HG02763 (cell line): ENCODE results near the gene USP10.
"Not testable (repeated sequence)": the region's sequence is repeated elsewhere in the genome, so short reads cannot be mapped to it uniquely, and the experiment has no call there.

Experiments
- ATAC-seq: cut with Tn5 transposase; IDR thresholded peaks from one replicate; pipeline ENCODE4 v1.9.1; 2021; ENCODE audit warnings: mild to moderate bottlenecking, moderate library complexity; ENCODE audit not compliant: unreplicated experiment

The USP10 gene

GRCh38 chr16:84746231-84746630, 46.4 kb downstream of the USP10 start:
- no peak for ATAC-seq

DNA sequence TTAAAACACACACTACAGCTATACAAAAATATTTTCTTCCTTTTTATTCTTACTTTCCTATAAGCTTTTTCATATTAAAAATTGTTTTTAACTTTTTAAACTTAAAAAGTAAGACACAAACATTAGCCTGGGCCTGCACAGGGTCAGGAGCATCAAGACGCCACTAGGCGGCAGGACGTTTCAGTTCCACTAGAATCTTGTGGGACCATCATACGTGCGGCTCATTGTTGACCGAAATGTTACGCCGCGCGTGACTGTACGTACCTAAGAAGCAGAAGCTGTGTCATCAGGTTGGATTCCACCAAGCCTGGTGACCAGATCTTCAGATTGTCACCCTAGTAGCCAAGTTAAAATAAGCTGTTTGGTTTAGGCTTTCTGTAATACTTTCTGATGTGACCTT, 47.1 kb downstream of the USP10 start:
- ATAC-seq = no peak

DNA sequence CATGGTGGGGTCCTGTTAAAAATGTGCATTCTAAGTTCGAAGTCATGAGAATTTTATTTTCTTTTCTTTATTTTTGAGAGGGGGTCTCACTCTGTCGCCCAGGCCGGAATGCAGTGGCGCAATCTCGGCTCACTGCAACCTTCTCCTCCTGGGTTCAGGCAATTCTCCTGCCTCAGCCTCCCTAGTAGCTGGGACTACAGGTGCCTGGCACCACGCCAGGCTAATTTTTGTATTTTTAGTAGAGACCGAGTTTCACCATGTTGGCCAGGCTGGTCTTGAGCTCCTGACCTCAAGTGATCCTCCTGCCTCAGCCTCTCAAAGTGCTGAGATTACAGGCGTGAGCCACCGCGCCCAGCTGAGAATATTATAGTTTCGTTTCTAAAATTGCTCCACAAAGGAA, 48.4 kb downstream of the USP10 start:
- ATAC-seq = not testable (repeated sequence)

DNA sequence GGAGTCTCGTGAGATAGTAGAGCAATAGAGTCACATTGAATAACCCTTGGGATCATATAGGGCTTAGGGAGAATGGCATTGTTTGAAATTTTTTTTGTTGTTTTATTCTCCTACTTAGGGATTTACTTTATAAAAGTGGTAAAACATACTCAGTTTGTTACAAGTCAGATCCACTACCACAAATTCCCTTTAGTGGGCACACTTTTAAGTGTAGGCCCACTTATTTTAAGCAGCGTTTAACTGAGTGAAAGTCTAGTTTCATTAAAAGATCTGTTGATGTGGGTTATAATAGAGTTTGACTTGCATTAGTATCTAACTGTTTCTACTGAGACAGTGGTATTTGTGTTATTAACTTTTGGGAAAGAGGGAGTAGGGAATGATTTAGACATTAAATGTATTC, 49.3 kb downstream of the USP10 start:
- ATAC-seq = no peak

GRCh38 chr16:84749815-84750214, 50.0 kb downstream of the USP10 start:
- no peak for ATAC-seq

GRCh38 chr16:84750575-84750974, 50.8 kb downstream of the USP10 start:
- ATAC-seq = no peak

- no peak for ATAC-seq
Measured at GRCh38 chr16:84751241-84751640, 51.4 kb downstream of the USP10 start.

GRCh38 chr16:84751947-84752346, 52.1 kb downstream of the USP10 start:
- no peak for ATAC-seq

- ATAC-seq = no peak
Measured at GRCh38 chr16:84752600-84752999, 52.8 kb downstream of the USP10 start.

DNA sequence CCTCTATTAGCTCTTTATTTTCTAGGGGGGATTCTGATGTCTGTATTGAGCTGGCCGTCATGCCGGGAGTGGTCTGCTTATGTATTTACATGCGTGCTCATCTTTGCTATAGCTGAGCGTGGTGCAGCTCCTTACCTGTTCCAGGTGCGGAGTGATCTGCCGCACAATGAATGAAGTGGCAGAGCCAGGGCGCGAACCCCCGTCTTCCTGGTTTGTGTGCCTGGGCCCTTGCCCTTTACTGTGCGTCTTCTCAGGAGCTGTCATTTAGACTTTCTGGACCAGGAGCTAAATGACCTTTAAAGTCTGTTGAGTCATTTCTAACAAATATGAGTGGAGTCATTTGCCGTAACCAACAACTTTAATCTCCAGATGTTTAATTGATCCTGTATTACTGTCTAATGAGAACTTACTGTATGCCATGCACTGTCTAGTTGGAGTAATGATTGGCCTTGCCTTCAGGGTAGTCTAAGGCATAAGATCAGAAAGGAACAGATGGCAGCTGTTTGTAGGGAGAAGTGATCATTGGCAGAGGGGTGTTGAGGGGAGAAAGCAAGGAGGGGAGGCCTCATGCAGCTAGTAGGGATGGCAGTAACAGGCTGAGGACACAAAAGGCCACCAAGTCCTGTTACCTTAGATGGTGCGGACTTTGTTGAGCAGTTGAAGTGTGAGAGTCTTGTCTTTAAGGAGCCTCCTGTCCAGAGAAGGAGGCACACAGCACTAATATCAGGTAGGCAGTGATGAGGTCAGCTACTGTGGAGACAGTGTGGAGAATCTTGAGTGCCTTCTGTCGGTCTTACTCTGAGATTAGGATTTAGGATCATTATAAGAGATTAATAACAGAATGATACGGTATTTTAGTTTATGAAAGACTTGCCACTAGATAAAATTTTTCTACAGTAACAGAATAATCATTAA, 53.9 kb downstream of the USP10 start:
- no peak for ATAC-seq

DNA sequence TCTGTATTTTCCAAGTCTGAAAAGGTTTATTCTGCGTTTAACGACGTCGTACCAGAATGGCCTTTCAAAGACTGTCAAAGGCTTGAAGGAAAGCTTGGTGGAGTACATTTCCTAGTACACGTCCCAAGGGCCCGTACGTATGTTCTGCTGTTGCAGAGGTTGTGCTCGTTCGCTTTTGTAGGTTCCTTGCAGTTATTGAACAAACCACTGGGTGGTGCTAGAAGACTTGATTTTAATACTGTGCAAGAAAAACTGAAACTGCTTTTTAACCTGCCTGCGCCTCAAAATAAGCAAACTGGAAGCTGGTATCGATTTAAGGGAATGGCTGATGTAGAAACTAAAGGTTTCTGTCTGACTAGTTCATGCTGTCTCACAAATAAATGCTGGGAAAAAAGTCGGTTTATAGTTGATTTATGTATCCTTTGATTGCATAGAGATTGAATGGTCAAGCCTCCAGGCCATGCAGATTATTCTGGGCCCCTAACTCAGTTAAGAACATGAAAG, 54.6 kb downstream of the USP10 start:
- peak; percentile 63 for ATAC-seq

- no peak for ATAC-seq
Measured at GRCh38 chr16:84754956-84755672, 55.3 kb downstream of the USP10 start.

GRCh38 chr16:84756830-84757229, 57.0 kb downstream of the USP10 start:
- no peak for ATAC-seq

GRCh38 chr16:84758627-84759026, 58.8 kb downstream of the USP10 start:
- no peak for ATAC-seq

- ATAC-seq = no peak
Measured at GRCh38 chr16:84759061-84759460, 59.3 kb downstream of the USP10 start.

- no peak for ATAC-seq
Measured at GRCh38 chr16:84759906-84760305, 60.1 kb downstream of the USP10 start.

- no peak for ATAC-seq
Measured at GRCh38 chr16:84761448-84762368, 61.9 kb downstream of the USP10 start.

GRCh38 chr16:84763164-84763563, 63.4 kb downstream of the USP10 start:
- no peak for ATAC-seq

GRCh38 chr16:84763629-84764028, 63.8 kb downstream of the USP10 start:
- no peak for ATAC-seq

GRCh38 chr16:84764970-84765369, 65.2 kb downstream of the USP10 start:
- no peak for ATAC-seq
